KOPT-K1 (cell line): ENCODE data around the gene CCK.

Experiments
- H3K27ac ChIP-seq: fragments of 200-600 bp; sonication (generic); 2 replicates; pipeline ENCODE4 v1.5.1; 2016; ENCODE audit warnings: antibody characterized with exemption, mild to moderate bottlenecking, low read depth, low read length; ENCODE audit not compliant: poor library complexity, severe bottlenecking
- H3K36me3 ChIP-seq: fragments of 200-600 bp; sonication (generic); 2 replicates; pipeline ENCODE4 v1.5.1; 2017; ENCODE audit warnings: antibody characterized with exemption, mild to moderate bottlenecking, low read length, moderate library complexity; ENCODE audit not compliant: insufficient read depth
- H3K9me3 ChIP-seq: fragments of 200-600 bp; sonication (generic); 2 replicates; pipeline ENCODE4 v1.5.1; 2017; ENCODE audit warnings: antibody characterized with exemption, low read length, mild to moderate bottlenecking; ENCODE audit not compliant: insufficient read depth, poor library complexity, severe bottlenecking

CCK gene

GRCh38 chr3:42256135-42256819, 9.7 kb downstream of the CCK start:
- no peaks in the 10 kb centered on the region for H3K36me3 ChIP-seq
- H3K27ac ChIP-seq, result no peak overlapping the region
- H3K9me3 ChIP-seq, result no peaks in the 10 kb centered on the region

GRCh38 chr3:42254566-42254965, 11.4 kb downstream of the CCK start:
- H3K36me3 ChIP-seq, result no peaks in the 10 kb centered on the region
- no peaks in the 10 kb centered on the region for H3K9me3 ChIP-seq
- H3K27ac ChIP-seq, result no peak overlapping the region

- Histone ChIP-seq H3K27ac (no peak overlapping the region), H3K9me3 (no peaks in the 10 kb centered on the region), H3K36me3 (no peaks in the 10 kb centered on the region)
These were observed 15.2 kb downstream of the CCK start for GRCh38 chr3:42250761-42251160.

GRCh38 chr3:42247576-42248027, 18.4 kb downstream of the CCK start:
- Histone ChIP-seq H3K27ac (no peak overlapping the region), H3K9me3 (no peaks in the 10 kb centered on the region), H3K36me3 (no peaks in the 10 kb centered on the region)

- H3K27ac ChIP-seq, result no peak overlapping the region
- no peaks in the 10 kb centered on the region for H3K9me3 ChIP-seq
- H3K36me3 ChIP-seq, result no peaks in the 10 kb centered on the region
These were observed 19.9 kb downstream of the CCK start for GRCh38 chr3:42246091-42246490.

GRCh38 chr3:42236611-42237010, 29.4 kb downstream of the CCK start:
- H3K9me3 ChIP-seq, result peaks cover 17% of the 10 kb centered on the region
- H3K27ac ChIP-seq, result no peak overlapping the region
- H3K36me3 ChIP-seq, result no peaks in the 10 kb centered on the region

GRCh38 chr3:42235532-42235931, 30.5 kb downstream of the CCK start:
- peaks cover 17% of the 10 kb centered on the region for H3K9me3 ChIP-seq
- H3K27ac ChIP-seq, result no peak overlapping the region
- no peaks in the 10 kb centered on the region for H3K36me3 ChIP-seq

- H3K36me3 ChIP-seq, result no peaks in the 10 kb centered on the region
- H3K9me3 ChIP-seq, result peaks cover 6% of the 10 kb centered on the region
- no peak overlapping the region for H3K27ac ChIP-seq
These were observed 35.1 kb downstream of the CCK start for GRCh38 chr3:42230860-42231259.

GRCh38 chr3:42229942-42230688, 35.9 kb downstream of the CCK start:
- H3K36me3 ChIP-seq, result no peaks in the 10 kb centered on the region
- H3K27ac ChIP-seq, result no peak overlapping the region
- H3K9me3 ChIP-seq, result peaks cover 2% of the 10 kb centered on the region

- no peak overlapping the region for H3K27ac ChIP-seq
These were observed 36.6 kb downstream of the CCK start for GRCh38 chr3:42229266-42229941.

GRCh38 chr3:42228796-42229195, 37.2 kb downstream of the CCK start:
- Histone ChIP-seq H3K27ac (no peak overlapping the region), H3K9me3 (no peaks in the 10 kb centered on the region), H3K36me3 (no peaks in the 10 kb centered on the region)

More at GRCh38 chr3:42229266-42229941, 36.6 kb downstream of the CCK start:
- Histone ChIP-seq H3K36me3 (no peaks in the 10 kb centered on the region), H3K9me3 (no peaks in the 10 kb centered on the region)

GRCh38 chr3:42226470-42227425, 39.2 kb downstream of the CCK start:
- Histone ChIP-seq H3K36me3 (no peaks in the 10 kb centered on the region), H3K27ac (no peak overlapping the region), H3K9me3 (no peaks in the 10 kb centered on the region)

- Histone ChIP-seq H3K36me3 (no peaks in the 10 kb centered on the region), H3K27ac (no peak overlapping the region), H3K9me3 (no peaks in the 10 kb centered on the region)
These were observed 40.3 kb downstream of the CCK start for GRCh38 chr3:42225486-42226363.
